HFFc6 (cell line): ENCODE measurements around the gene CDH22. TPM values are rescaled to one million over a fixed set of nuclear protein-coding genes. Genes with fewer than 3 reads are reported as not detected.

ENCODE experiments used
- DNase-seq: peaks from one replicate; pipeline ENCODE4 v3.0.0-alpha.2; 2018
- H3K27ac Mint-ChIP-seq: 2 replicates; pipeline ENCODE4 v1.8.0; 2020; ENCODE audit warnings: mild to moderate bottlenecking, mixed read lengths
- H3K27me3 Mint-ChIP-seq: 2 replicates; pipeline ENCODE4 v1.8.0; 2021; ENCODE audit warnings: mild to moderate bottlenecking, moderate library complexity, mixed read lengths; ENCODE audit not compliant: insufficient read depth
- H3K36me3 Mint-ChIP-seq: 2 replicates; pipeline ENCODE4 v1.8.0; 2021; ENCODE audit warnings: low read depth, mixed read lengths
- H3K4me1 Mint-ChIP-seq: 2 replicates; pipeline ENCODE4 v1.8.0; 2020; ENCODE audit warnings: low read depth, mixed read lengths
- H3K4me3 Mint-ChIP-seq: 2 replicates; pipeline ENCODE4 v1.8.0; 2020; ENCODE audit warnings: mild to moderate bottlenecking, moderate library complexity, mixed read lengths
- H3K9me3 Mint-ChIP-seq: 2 replicates; pipeline ENCODE4 v1.8.0; 2020; ENCODE audit warnings: mild to moderate bottlenecking, mixed read lengths
- total RNA-seq, 6 experiments: library from RNA; stranded (reverse); fragmentation: NEBNext Ultra II Directional; extraction: Animal tissue kit (Norgen Biotek cat#: 25700); gene quantifications; 2 replicates in 1 of 6; 3 replicates in 5 of 6; pipeline ENCODE4 v1.2.3, GENCODE V29; 2021
- TF ChIP-seq, protein P1 (sequence below): fragments of 200-600 bp; sonication (generic); IDR thresholded peaks from 2 replicates; pipeline ENCODE4 v1.5.0; 2021; ENCODE audit warnings: antibody characterized with exemption, mild to moderate bottlenecking

The CDH22 gene
- total RNA-seq, 6 experiments from 2014 or later: not detected

GRCh38 chr20:46132705-46133120 lies 175.6 kb downstream of the CDH22 start:
- Mint-ChIP-seq H3K36me3 (no peaks in the 10 kb centered on the region), H3K27ac (no peak overlapping the region), H3K4me3 (no peak overlapping the region), H3K9me3 (no peaks in the 10 kb centered on the region), H3K4me1 (peaks cover 8% of the 10 kb centered on the region), H3K27me3 (peaks cover 39% of the 10 kb centered on the region)
- peak; percentile 22 for DNase-seq
- TF ChIP-seq, protein P1, sequence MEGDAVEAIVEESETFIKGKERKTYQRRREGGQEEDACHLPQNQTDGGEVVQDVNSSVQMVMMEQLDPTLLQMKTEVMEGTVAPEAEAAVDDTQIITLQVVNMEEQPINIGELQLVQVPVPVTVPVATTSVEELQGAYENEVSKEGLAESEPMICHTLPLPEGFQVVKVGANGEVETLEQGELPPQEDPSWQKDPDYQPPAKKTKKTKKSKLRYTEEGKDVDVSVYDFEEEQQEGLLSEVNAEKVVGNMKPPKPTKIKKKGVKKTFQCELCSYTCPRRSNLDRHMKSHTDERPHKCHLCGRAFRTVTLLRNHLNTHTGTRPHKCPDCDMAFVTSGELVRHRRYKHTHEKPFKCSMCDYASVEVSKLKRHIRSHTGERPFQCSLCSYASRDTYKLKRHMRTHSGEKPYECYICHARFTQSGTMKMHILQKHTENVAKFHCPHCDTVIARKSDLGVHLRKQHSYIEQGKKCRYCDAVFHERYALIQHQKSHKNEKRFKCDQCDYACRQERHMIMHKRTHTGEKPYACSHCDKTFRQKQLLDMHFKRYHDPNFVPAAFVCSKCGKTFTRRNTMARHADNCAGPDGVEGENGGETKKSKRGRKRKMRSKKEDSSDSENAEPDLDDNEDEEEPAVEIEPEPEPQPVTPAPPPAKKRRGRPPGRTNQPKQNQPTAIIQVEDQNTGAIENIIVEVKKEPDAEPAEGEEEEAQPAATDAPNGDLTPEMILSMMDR: peak; percentile 87

DNA sequence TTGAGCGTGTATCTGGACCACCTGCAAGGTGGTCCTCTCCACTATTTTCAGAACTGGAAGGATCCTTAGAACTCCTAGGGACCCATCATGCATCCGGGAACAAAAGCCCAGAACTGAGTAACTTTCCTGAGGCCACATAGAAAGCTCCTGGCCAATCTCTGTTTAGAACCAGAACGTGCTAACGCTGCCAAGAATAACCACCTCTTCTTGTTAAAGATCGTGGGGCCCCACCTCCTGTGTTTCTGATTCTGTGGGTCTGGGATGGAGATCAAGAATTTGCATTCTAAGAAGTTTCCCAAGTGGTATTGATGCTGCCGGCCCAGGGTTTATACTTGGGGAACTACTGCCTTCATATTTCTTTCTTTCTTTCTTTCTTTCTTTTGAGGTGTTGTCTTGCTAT lies 176.9 kb downstream of the CDH22 start:
- peaks cover 36% of the 10 kb centered on the region for H3K27me3 Mint-ChIP-seq
- no peaks in the 10 kb centered on the region for H3K9me3 Mint-ChIP-seq
- H3K4me1 Mint-ChIP-seq: peaks cover 8% of the 10 kb centered on the region
- no peak overlapping the region for H3K27ac Mint-ChIP-seq
- peak; percentile 22 for DNase-seq
- H3K36me3 Mint-ChIP-seq: no peaks in the 10 kb centered on the region
- no peak overlapping the region for H3K4me3 Mint-ChIP-seq
- TF ChIP-seq, protein P1: no peak

GRCh38 chr20:46130534-46130933 lies 177.8 kb downstream of the CDH22 start:
- Mint-ChIP-seq H3K27me3 (peaks cover 34% of the 10 kb centered on the region), H3K4me3 (no peak overlapping the region)
- TF ChIP-seq, protein P1: no peak

DNA sequence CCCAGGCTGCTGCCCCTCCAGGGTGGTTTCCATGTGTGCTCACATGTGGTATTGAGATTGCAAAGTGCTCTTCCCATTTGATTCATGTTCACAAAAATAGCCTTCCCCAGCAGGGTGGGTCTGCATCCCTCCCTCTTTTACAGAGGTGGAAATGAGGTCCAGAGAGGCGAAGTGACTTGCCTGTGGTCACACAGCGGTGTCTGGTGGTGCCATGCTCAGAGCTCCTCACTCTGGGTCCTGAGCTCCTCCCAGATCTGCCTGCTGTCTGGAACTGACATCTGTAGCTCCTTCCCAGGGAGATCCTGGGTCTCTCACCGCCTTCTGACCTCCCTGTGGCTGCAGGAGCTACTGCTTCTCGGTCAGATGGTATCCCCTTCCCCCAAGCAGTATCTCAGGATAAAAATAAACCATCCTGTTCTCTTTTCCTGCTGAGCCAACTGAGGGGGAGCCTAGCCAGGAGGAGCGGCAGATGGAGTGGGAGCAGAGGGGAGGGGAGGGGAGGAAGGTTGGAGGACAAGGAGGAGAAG lies 178.3 kb downstream of the CDH22 start:
- no peaks in the 10 kb centered on the region for H3K9me3 Mint-ChIP-seq
- H3K4me3 Mint-ChIP-seq: no peak overlapping the region
- TF ChIP-seq, protein P1: no peak
- peaks cover 8% of the 10 kb centered on the region for H3K4me1 Mint-ChIP-seq
- no peak for DNase-seq
- H3K27ac Mint-ChIP-seq: no peak overlapping the region
- H3K27me3 Mint-ChIP-seq: peaks cover 30% of the 10 kb centered on the region
- H3K36me3 Mint-ChIP-seq: no peaks in the 10 kb centered on the region

More at GRCh38 chr20:46130534-46130933, 177.8 kb downstream of the CDH22 start:
- peaks cover 8% of the 10 kb centered on the region for H3K4me1 Mint-ChIP-seq
- H3K36me3 Mint-ChIP-seq: no peaks in the 10 kb centered on the region
- H3K9me3 Mint-ChIP-seq: no peaks in the 10 kb centered on the region
- no peak overlapping the region for H3K27ac Mint-ChIP-seq
- DNase-seq: no peak

DNA sequence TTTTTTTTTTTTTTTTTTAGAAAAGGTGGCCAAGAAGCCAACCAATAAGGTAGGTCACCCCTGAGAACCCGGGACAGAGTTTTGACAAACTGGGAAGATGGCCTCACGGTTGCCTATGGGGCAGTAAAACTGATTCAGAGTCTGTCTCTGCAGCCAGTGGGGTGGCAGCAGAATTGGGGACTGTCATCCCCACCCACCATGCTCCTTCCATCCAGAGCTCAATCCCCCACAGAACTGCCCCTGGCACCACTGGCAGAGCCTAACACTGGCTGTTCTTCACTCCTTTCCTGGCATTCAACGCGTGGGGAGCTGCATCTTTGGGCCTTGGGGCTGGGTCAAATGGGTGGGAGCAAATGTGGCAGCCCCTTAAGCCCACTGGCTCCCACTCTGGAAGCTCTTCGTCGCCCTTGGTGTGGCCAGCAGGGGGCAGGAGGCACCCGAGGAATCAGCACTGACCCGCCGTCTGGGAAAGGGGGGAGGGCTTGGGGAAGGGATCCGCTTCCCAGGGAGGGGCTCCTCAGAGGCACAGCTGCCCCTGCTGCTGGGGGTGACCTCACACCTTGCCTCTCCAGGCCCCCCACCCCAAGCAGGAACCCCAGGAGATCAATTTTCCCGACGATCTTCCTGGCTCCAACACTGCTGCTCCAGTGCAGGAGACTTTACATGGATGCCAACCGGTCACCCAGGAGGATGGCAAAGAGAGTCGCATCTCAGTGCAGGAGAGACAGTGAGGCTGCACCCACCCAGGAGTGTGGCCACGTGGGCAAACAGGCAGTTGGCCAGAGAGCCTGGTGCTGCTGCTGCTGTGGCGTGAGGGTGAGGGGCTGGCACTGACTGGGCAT lies 179.8 kb downstream of the CDH22 start:
- Mint-ChIP-seq H3K27me3 (peaks cover 25% of the 10 kb centered on the region), H3K4me3 (no peak overlapping the region), H3K4me1 (peaks cover 8% of the 10 kb centered on the region), H3K36me3 (no peaks in the 10 kb centered on the region), H3K27ac (no peak overlapping the region), H3K9me3 (no peaks in the 10 kb centered on the region)
- no peak for DNase-seq
- TF ChIP-seq, protein P1: peak; percentile 84
